NCI-H1048 (cell line): ENCODE results near the gene TEX14.
"Not testable (repeated sequence)": the region's sequence is repeated elsewhere in the genome, so short reads cannot be mapped to it uniquely, and the experiment has no call there.

Experiments
- DNase-seq: peaks from one replicate; lab custom pipeline; 2025; lab: John Stamatoyannopoulos, UW

TEX14 gene

DNA sequence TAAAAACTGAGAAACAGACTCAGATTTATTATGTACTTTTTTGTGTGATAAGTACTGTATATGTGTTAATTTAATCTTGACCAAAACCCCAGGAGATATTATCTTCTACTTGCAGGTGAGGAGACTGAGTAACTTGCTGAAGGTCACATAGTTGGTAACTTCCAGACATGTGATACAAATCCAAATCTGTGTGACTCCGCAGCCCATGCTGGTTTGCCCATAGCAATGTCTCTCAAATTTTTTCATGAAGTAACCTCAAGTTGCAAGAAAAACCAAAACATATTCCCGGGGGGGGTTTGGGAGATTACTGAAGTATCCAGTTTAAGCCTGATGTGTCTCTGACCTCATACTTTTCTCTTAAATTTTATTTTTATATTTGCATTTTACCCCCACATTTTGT, 3.3 kb downstream of the TEX14 start:
- no peak for DNase-seq

GRCh38 chr17:58686980-58687379, 4.9 kb downstream of the TEX14 start:
- DNase-seq = no peak

GRCh38 chr17:58684462-58684861, 7.4 kb downstream of the TEX14 start:
- DNase-seq = not testable (repeated sequence)

GRCh38 chr17:58684003-58684402, 7.8 kb downstream of the TEX14 start:
- no peak for DNase-seq

- no peak for DNase-seq
Measured at GRCh38 chr17:58680038-58680369, 11.8 kb downstream of the TEX14 start.

- no peak for DNase-seq
Measured at GRCh38 chr17:58679263-58680037, 12.4 kb downstream of the TEX14 start.

DNA sequence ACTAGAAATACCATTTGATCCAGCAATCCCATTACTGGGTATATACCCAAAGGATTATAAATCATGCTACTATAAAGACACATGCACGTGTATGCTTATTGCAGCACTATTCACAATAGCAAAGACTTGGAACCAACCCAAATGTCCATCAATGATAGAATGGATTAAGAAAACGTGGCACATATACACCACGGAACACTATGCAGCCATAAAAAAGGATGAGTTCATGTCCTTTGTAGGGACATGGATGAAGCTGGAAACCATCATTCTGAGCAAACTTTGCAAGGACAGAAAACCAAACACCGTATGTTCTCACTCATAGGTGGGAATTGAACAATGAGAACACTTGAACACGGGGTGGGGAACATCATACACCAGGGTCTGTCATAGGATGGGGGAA, 13.6 kb downstream of the TEX14 start:
- not testable (repeated sequence) for DNase-seq

DNA sequence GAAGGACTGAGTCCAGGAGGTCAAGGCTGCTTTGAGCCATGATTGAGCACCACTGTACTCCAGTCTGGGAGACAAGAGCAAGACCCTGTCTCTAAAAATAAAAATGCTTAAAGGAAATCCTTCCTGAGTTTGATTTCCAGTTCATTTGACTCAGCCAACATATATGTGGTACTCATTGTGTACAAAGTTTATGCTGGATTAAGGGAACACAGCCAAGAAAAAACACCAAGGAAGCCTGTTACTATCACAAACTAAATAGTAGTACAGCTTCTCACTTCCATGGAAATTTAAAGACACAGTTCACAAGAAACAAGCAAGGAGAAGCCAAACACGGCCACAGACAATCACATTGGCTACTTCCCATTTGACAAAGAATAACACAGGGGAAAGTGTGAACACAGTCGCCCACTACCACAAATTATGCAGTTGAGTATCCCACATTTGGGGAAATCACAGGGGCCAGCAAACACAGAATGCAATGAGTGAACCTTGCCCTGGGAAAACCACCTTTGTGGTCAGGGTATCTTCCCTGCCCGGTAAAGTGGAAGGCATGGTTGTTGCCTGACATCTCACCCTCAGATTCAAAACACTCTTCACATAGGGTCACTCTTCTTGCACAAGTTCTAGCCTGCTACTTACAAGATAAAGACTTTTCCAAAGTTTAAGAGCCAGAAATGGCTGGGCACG, 14.5 kb downstream of the TEX14 start:
- DNase-seq = no peak

DNA sequence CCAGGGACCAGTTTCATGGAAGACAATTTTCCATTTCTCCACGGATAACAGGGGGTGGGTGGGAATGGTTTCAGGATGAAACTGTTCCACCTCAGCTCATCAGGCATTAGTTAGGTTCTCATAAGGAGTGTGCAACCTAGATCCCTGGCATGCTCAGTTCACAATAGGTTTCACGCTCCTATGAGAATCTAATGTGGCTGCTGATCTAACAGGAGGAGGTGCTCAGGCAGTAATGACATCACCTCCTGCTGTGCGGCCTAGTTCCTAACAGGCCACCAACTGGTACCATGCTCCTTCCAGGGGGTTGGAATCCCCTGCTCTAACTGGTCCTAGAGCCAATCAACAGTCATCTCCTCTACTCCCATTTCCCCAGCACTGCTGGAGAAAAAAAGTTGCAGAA, 19.9 kb downstream of the TEX14 start:
- DNase-seq = no peak

GRCh38 chr17:58669853-58670252, 22.0 kb downstream of the TEX14 start:
- DNase-seq = no peak

DNA sequence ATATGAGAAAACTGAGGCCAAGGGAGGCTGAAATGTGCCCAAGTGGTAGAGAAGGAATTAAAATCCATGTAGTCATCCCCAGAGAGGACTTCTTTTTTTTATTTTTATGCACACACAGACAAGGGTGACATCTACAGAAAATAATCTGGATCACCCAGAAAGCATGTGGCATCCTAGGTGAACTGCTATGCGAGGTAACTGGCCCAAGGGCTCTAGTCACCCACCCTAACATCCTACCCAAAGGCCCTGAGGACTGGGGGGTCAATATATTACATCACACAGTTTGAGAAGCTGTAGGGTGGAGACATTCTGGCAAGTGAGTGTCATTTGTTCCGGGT, 23.3 kb downstream of the TEX14 start:
- DNase-seq = no peak

DNA sequence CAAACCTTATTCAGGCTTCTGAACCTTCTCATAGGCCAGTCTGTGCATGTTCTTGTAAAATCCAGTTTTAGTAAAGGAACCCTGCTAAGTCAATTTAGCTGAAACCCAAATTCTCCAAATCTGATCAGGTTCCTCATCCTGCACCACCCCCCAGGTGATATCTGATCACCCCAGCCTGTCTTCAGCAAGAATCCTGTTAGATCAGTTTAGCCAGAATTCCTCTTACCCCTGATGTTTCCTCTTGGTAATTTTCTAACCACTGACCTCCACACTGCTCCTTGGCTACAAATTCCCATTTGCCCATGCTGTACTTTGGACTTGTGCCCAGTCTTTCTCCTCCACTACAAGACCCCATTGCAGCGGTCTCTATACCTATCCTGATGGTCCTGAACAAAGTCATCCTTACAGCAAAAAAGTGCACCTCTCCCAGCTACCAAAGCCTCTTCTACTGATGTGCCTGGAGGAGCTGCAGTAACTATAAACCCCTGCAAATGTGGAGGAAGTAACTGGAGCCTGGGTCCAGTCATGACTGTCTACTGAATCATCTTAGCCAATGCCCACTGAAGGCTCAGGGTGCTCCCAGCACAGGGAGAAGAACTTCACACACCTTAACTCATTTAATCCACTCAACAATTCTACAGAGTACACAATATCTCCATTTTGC, 23.8 kb downstream of the TEX14 start:
- DNase-seq = no peak

DNA sequence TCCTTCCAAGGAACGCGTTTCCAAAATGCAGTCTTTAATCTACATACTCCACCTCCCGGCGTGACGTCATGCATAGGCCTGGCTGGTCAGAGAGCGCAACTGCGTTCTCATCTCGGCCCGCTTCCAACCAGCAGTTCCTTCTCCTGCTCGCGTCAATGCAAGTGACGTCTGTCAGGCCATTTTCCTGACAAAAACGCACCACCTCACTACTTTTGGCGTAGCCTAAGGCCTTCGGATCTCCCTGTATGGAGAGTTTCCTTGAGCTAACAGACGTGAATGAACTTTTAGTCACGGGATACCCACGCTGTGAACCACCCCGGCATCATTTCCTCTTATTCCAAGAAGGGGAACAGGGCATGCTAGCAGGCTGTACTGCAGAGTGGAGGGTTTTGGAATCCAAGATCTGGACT, 25.0 kb downstream of the TEX14 start:
- no peak for DNase-seq

- no peak for DNase-seq
Measured at GRCh38 chr17:58665946-58666857, 25.6 kb downstream of the TEX14 start.

- no peak for DNase-seq
Measured at GRCh38 chr17:58664302-58664701, 27.5 kb downstream of the TEX14 start.

DNA sequence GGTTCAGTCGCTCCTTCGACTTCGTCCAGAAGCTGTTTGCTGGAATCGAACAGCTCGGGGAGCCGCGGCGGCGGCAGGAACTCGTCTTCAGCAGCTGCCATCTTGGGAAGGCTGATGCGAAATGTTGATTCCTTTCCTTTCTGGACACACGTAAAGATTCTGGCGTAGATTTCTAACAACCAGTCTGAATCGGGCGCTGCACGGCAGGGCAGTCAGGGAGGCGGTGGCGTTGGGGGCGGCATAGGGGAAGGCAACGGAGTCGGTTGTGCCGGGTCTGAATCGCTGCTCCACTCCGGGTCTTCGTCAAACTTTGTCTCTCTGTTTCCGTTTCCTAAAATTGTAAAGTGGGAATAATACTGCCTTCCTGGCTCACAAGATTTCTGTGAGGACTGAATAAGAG, 30.3 kb downstream of the TEX14 start:
- no peak for DNase-seq

- no peak for DNase-seq
Measured at GRCh38 chr17:58660621-58661020, 31.2 kb downstream of the TEX14 start.

DNA sequence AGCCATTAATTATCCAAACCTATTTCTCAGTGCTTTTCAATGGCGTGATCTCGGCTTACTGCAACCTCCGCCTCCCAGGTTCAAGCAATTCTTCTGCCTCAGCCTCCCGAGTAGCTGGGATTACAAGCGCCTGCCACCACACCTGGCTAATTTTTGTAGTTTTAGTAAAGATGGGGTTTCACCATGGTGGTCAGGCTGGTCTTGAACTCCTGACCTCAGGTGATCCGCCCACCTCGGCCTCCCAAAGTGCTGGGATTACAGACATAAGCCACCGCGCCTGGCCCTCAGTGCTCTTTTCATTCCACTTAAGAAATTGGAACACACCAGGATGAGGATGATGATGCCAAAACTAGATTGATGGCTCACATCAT, 32.1 kb downstream of the TEX14 start:
- not testable (repeated sequence) for DNase-seq

GRCh38 chr17:58658804-58659713, 32.8 kb downstream of the TEX14 start:
- peak; percentile 79 for DNase-seq

DNA sequence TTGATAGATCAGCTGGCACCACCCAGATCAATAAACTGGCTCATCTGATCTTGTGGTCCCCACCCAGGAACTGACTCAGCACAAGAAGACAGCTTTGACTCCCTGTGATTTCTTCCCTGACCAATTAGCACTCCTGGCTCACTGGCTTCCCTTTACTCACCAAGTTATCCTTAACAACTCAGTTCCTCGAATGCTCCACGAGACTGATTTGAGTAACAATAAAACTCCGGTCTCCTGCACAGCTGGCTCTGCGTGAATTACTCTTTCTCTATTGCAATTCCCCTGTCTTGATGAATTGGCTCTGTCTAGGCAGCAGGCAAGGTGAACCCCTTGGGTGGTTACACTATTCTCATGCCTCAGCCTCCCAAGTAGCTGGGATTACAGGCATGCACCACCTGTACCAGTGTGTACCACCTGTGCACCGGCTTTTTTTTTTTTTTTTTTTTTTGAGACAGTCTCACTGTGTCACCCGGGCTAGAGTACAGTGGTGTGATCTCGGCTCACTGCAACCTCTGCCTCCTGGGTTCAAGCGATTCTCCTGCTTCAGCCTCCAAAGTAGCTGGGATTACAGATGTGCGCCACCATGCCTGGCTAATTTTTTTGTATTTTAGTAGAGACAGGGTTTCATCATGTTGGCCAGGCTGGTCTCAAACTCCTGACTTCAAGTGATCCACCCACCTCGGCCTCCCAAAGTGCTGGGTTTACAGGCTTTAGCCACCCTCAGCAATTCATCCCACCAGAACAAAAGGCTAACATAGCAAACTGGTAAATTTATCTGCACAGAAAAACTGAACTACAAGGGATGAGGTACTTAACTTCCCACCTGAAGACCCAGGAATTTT, 33.7 kb downstream of the TEX14 start:
- not testable (repeated sequence) for DNase-seq
